ENCODE results near the gene PGM5. TPM values are rescaled to one million over a fixed set of nuclear protein-coding genes. Genes with fewer than 3 reads are reported as not detected.

PGM5 gene
- total RNA-seq, 1 experiment from 2014 or later = not detected

DNA sequence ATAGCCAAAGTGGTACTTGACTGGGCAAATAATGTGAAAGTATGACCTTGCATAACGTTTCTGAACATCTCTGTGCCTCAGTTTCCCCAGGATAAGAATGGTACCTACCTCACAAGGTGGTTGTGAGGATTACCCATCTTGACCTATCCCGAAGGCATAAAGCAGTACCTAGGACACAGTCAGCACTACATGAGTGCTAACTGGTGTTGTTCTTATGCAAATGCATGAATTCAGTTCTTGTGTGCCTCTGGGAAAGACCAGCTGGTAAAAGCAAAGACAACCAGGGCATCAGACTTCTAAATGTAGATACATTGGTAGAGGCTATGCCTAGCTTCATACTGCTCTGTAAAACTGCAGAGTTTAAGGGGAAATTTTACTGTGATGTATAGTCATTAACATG lies 206.1 kb downstream of the PGM5 start:
- ChIA-PET CTCF (no interaction called here), POLR2A (ENCODE audit: unreplicated experiment) (no interaction called here)
- no peak overlapping the region for H3K27ac ChIP-seq
- H3K4me1 ChIP-seq (replicated peaks; ENCODE audit: insufficient read depth) = no peaks in the 10 kb centered on the region
- no peak overlapping the region for H3K4me3 ChIP-seq
- H3K4me2 ChIP-seq = no peak overlapping the region
- BruUV-seq (replicated peaks) = no TSS peak
- TF ChIP-seq EZH2 (IDR thresholded peaks at IDR 0.05; ENCODE audit: low read depth) = no peak
- TF ChIP-seq, protein P1, sequence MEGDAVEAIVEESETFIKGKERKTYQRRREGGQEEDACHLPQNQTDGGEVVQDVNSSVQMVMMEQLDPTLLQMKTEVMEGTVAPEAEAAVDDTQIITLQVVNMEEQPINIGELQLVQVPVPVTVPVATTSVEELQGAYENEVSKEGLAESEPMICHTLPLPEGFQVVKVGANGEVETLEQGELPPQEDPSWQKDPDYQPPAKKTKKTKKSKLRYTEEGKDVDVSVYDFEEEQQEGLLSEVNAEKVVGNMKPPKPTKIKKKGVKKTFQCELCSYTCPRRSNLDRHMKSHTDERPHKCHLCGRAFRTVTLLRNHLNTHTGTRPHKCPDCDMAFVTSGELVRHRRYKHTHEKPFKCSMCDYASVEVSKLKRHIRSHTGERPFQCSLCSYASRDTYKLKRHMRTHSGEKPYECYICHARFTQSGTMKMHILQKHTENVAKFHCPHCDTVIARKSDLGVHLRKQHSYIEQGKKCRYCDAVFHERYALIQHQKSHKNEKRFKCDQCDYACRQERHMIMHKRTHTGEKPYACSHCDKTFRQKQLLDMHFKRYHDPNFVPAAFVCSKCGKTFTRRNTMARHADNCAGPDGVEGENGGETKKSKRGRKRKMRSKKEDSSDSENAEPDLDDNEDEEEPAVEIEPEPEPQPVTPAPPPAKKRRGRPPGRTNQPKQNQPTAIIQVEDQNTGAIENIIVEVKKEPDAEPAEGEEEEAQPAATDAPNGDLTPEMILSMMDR (conservative IDR thresholded peaks at IDR 0.05) = no peak
- intact Hi-C loops (cut with micrococcal nuclease; ENCODE audit: unreplicated experiment) = no loop called here
- no peaks in the 10 kb centered on the region for H4K20me1 ChIP-seq (ENCODE audit: insufficient read depth)
- H3K79me2 ChIP-seq (ENCODE audit: low read depth) = no peaks in the 10 kb centered on the region
- no peak for DNase-seq
- H3K9me3 ChIP-seq (ENCODE audit: insufficient read depth, low read depth) = no peaks in the 10 kb centered on the region
- H2AFZ ChIP-seq = no peak overlapping the region
- no peaks in the 10 kb centered on the region for H3K36me3 ChIP-seq (ENCODE audit: low read depth)
- H3K9me2 ChIP-seq (ENCODE audit: insufficient read depth) = no peaks in the 10 kb centered on the region
- H3K27me3 ChIP-seq (ENCODE audit: insufficient read depth, low read depth) = peaks cover 26% of the 10 kb centered on the region
- H3F3A ChIP-seq (ENCODE audit: insufficient read depth, low read depth) = no peaks in the 10 kb centered on the region

DNA sequence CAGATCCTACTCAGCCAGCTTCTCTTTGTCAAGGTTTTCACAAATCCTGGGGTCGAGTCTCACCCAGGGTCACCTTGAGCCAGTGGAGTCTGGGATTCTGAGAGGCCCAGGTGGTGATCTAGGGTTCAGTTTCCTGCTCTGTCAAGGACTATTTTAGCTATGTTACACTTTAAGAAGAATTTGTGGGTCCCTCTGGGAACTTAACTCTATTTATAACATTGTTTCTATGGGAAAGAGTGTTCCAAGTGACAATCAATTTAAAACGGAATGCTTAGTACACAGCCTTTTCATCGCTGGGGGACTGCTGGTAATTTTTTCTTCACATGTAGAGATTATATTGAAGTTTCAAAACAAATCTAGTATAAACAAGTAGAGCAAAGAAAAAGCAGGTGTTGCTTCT lies 211.2 kb downstream of the PGM5 start:
- intact Hi-C loops (cut with micrococcal nuclease; ENCODE audit: unreplicated experiment) = no loop called here
- no peak for DNase-seq
- H3K27ac ChIP-seq = no peak overlapping the region
- no peaks in the 10 kb centered on the region for H3K9me3 ChIP-seq (ENCODE audit: insufficient read depth, low read depth)
- no TSS peak for BruUV-seq (replicated peaks)
- no peaks in the 10 kb centered on the region for H4K20me1 ChIP-seq (ENCODE audit: insufficient read depth)
- H3K36me3 ChIP-seq (ENCODE audit: low read depth) = no peaks in the 10 kb centered on the region
- H3K27me3 ChIP-seq (ENCODE audit: insufficient read depth, low read depth) = peaks cover 30% of the 10 kb centered on the region
- TF ChIP-seq, protein P1 (conservative IDR thresholded peaks at IDR 0.05) = no peak
- no peak for TF ChIP-seq EZH2 (IDR thresholded peaks at IDR 0.05; ENCODE audit: low read depth)
- ChIA-PET CTCF (interaction anchor here (0.6 kb wide), 1 partner anchor 685 kb away, joined by 3 read pairs; no protein-coding TSS in a partner anchor), POLR2A (ENCODE audit: unreplicated experiment) (no interaction called here)
- H3K79me2 ChIP-seq (ENCODE audit: low read depth) = no peaks in the 10 kb centered on the region
- no peaks in the 10 kb centered on the region for H3K9me2 ChIP-seq (ENCODE audit: insufficient read depth)
- no peak overlapping the region for H3K4me3 ChIP-seq
- no peak overlapping the region for H3K4me2 ChIP-seq
- H2AFZ ChIP-seq = no peak overlapping the region
- no peaks in the 10 kb centered on the region for H3F3A ChIP-seq (ENCODE audit: insufficient read depth, low read depth)
- no peaks in the 10 kb centered on the region for H3K4me1 ChIP-seq (replicated peaks; ENCODE audit: insufficient read depth)

DNA sequence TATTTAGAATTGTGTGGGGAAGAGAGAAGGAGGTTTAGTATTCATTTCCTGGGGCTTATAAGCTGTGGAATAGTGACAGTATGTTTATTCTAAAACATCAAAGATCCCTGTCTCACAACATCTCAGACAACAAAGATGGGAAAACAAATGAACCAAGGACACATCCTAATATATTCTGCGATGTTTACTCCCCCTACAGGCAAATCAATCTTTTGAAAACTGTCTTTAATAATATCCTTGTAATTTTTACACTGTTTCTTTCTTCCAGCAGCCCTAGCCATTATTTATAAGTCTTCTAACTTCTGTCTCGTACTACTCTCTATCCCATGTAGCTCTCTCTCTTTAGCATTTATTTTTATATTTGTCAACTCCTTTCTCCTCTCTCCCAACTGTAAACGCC lies 217.7 kb downstream of the PGM5 start:
- intact Hi-C loops (cut with micrococcal nuclease; ENCODE audit: unreplicated experiment) = no loop called here
- peaks cover 7% of the 10 kb centered on the region; the same call in 1 of the 2 replicates for H3K27me3 ChIP-seq (ENCODE audit: insufficient read depth, low read depth)

More for the DNA sequence above, 217.7 kb downstream of the PGM5 start:
- DNase-seq = no peak
- no peaks in the 10 kb centered on the region for H3K36me3 ChIP-seq (ENCODE audit: low read depth)
- TF ChIP-seq EZH2 (IDR thresholded peaks at IDR 0.05; ENCODE audit: low read depth) = no peak
- TF ChIP-seq, protein P1 (conservative IDR thresholded peaks at IDR 0.05) = peak; percentile 34; the same call in 1 of the 2 replicates
- POLR2A ChIA-PET (ENCODE audit: unreplicated experiment) = no interaction called here
- no peaks in the 10 kb centered on the region for H4K20me1 ChIP-seq (ENCODE audit: insufficient read depth)
- H3K9me2 ChIP-seq (ENCODE audit: insufficient read depth) = no peaks in the 10 kb centered on the region
- H3K4me2 ChIP-seq = no peak overlapping the region
- H3F3A ChIP-seq (ENCODE audit: insufficient read depth, low read depth) = no peaks in the 10 kb centered on the region
- BruUV-seq (replicated peaks) = no TSS peak
- CTCF ChIA-PET = no interaction called here
- H3K27ac ChIP-seq = no peak overlapping the region
- no peaks in the 10 kb centered on the region for H3K4me1 ChIP-seq (replicated peaks; ENCODE audit: insufficient read depth)
- H3K79me2 ChIP-seq (ENCODE audit: low read depth) = no peaks in the 10 kb centered on the region
- H3K4me3 ChIP-seq = no peak overlapping the region
- H3K9me3 ChIP-seq (ENCODE audit: insufficient read depth, low read depth) = no peaks in the 10 kb centered on the region
- no peak overlapping the region for H2AFZ ChIP-seq
